HFF-Myc (cell line): Measurements from ENCODE around the gene SUZ12.
"Not testable (repeated sequence)": the region's sequence is repeated elsewhere in the genome, so short reads cannot be mapped to it uniquely, and the experiment has no call there.

Experiments
- DNase-seq: peaks from one replicate; pipeline ENCODE4 v3.0.0-alpha.2; 2011; ENCODE audit warnings: low read depth; ENCODE audit errors: extremely low read depth
- H3K4me3 ChIP-seq: replicated peaks from 2 replicates; pipeline ENCODE4 v1.5.1; 2011; ENCODE audit warnings: low read depth, mild to moderate bottlenecking, control low read depth, low read length
- CTCF ChIP-seq: IDR thresholded peaks from 2 replicates; pipeline ENCODE4 v1.5.1; 2012; ENCODE audit warnings: mild to moderate bottlenecking, low read depth, low read length, control low read depth; ENCODE audit errors: missing control alignments

SUZ12 gene

DNA sequence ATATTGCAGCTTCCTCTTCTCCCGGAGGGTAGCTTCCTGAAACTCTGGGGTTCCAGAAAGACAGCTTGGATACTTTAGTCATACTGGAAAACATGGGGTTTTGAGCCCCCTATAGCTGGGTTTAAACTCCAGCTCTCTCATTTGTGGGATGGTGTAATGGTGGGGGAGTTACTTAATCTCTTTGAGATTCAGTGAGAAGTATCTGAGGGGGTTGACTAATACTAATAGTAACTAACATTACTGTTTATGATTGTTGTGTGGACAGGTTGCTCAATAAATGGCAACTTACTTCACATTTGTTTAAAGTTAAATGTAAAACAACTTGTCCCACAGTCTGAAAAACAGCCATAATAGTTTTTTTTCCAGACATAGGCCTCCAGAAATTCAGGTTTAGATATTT is 5.1 kb upstream of the SUZ12 start:
- DNase-seq = no peak
- H3K4me3 ChIP-seq = no peak overlapping the region
- TF ChIP-seq CTCF = no peak

DNA sequence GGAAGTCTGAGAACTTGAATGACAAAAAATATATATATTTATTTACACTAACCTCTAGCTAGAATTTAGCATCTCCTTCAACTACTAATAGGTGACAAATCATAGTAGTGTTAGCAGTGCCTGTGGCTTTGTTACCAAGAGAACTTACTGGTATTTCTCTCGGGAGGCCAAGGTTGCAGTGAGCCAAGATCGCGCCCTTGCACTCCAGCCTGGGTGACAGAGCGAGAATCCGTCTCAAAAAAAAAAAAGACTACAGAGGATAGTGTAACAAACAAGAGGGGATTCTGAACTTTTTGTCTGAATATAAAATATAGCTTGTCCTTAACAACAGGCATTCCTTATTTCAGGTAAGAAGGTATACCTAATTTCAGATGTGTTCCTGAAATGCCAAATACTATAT is 1.3 kb upstream of the SUZ12 start:
- TF ChIP-seq CTCF = no peak
- no peak overlapping the region for H3K4me3 ChIP-seq
- DNase-seq = no peak

GRCh38 chr17:31937926-31938641 is 1.3 kb downstream of the SUZ12 start:
- DNase-seq = not testable (repeated sequence)
- H3K4me3 ChIP-seq = peak overlapping the region; percentile 55

GRCh38 chr17:31941916-31942315 is 5.1 kb downstream of the SUZ12 start:
- H3K4me3 ChIP-seq, DNase-seq: not testable (repeated sequence)

DNA sequence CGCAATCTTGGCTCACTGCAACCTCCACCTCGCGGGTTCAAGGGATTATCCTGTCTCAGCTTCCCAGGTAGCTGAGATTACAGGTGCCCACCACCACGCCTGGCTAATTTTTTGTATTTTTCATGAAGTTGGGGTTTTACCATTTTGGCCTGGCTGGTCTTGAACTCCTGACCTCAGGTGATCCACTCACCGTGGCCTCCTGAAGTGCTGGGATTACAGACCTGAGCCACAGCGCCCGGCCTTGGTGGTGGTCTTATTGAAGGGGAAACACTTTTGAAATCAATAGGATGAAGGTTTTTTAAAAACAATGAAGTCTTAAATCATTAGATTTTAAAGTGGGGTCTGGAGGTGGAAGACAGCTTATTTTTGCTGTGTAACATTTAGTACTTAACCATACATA is 5.6 kb downstream of the SUZ12 start:
- H3K4me3 ChIP-seq, DNase-seq: not testable (repeated sequence)

- not testable (repeated sequence) for DNase-seq, H3K4me3 ChIP-seq
Measured at GRCh38 chr17:31951953-31952352, 15.1 kb downstream of the SUZ12 start.

DNA sequence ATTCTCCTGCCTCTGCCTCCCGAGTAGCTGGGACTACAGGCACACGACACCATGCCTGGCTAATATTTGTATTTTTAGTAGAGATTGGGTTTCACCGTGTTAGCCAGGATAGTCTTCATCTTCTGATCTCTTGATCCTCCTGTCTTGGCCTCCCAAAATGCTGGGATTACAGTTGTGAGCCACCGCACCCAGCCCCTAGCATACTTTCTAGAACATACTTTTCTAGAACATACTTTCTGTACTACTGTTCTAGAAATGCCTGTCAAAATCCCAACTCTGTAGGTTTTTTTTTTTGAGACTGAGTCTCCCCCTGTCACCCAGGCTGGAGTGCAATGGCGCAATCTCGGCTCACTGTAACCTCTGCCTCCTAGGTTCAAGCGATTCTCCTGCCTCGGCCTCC is 27.3 kb downstream of the SUZ12 start:
- DNase-seq = not testable (repeated sequence)

GRCh38 chr17:31967648-31968047 is 30.8 kb downstream of the SUZ12 start:
- DNase-seq = no peak
- no peak overlapping the region for H3K4me3 ChIP-seq
- TF ChIP-seq CTCF = no peak

More for the DNA sequence above, 27.3 kb downstream of the SUZ12 start:
- not testable (repeated sequence) for H3K4me3 ChIP-seq

DNA sequence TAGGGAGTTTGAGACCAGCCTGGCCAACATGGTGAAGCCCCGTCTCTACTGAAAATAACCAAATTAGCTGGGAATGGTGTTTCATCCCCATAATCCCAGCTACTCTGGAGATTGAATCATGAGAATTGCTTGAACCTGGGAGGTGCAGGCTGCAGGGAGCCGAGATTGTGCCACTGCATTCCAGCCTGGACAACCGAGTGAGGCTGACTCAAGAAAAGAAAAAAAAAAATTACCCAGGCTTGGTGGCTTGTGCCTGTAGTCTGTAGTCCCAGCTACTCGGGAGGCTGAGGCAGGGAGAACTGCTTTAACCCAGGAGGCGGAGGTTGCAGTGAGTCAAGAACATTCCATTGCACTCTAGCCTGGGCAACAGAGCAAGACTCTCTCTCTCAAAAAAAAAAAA is 33.6 kb downstream of the SUZ12 start:
- not testable (repeated sequence) for DNase-seq, H3K4me3 ChIP-seq

- DNase-seq, H3K4me3 ChIP-seq: not testable (repeated sequence)
Measured at GRCh38 chr17:31974269-31975071, 37.7 kb downstream of the SUZ12 start.

DNA sequence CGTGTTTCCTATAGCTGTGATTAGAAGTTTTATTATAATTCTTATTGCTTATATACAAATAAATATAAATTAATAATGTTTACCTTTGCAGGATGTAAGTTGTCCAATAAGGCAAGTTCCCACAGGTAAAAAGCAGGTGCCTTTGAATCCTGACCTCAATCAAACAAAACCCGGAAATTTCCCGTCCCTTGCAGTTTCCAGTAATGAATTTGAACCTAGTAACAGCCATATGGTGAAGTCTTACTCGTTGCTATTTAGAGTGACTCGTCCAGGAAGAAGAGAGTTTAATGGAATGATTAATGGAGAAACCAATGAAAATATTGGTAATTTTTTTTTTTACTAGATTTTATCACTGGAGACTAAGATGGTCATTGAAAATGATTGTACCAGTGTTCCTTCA is 38.6 kb downstream of the SUZ12 start:
- not testable (repeated sequence) for DNase-seq, H3K4me3 ChIP-seq

DNA sequence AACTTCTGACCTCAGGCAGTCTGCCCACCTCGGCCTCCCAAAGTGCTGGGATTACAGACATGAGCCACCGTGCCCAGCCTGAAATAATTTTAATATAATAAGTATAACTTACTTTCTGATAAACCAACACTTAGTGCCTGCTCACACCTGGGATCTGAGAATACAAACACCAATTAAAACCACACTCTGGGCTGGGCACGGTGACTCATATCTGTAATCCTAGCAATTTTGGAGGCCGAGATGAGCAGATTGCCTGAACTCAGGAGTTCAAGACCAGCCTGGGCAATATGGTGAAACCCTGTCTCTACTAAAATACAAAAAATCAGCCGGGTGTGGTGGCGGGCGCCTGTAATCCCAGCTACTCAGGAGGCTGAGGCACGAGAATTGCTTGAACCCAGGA is 55.0 kb downstream of the SUZ12 start:
- DNase-seq, H3K4me3 ChIP-seq: not testable (repeated sequence)
